ENCODE data around the gene TTC16. TPM values are rescaled to one million over a fixed set of nuclear protein-coding genes. Genes with fewer than 3 reads are reported as not detected.

TTC16 gene
- total and polyA plus RNA-seq, 2 donors (not counting 1 experiment from before 2014, with no cell fraction given) = under 0.01 TPM; not detected in 1

DNA sequence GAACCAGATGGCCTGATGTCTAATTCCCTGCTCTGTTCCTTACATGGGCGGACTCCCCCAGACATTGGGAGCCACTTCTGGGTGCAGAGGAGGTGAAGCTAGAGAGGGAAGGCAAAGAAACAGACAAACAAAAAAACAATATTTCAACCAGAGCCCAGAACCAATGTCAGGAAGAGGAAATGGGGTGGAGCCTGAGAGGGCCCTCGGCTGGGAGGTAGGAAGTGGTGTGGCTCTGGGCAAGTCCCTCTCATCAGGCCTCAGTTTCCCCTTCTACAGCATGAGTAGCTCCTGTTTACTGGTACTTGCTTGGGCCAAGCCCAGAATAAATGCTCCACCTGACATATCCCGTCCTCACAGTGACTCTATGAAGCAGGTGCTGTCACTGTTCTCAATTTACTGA, 51.5 kb downstream of the TTC16 start:
- H3K9ac ChIP-seq (ENCODE audit: insufficient read depth, low read length) = no peak overlapping the region
- no peak overlapping the region for H3K4me2 ChIP-seq (ENCODE audit: extremely low read depth, insufficient read depth, low read length)
- no peak overlapping the region for H2AFZ ChIP-seq (ENCODE audit: low read length)

DNA sequence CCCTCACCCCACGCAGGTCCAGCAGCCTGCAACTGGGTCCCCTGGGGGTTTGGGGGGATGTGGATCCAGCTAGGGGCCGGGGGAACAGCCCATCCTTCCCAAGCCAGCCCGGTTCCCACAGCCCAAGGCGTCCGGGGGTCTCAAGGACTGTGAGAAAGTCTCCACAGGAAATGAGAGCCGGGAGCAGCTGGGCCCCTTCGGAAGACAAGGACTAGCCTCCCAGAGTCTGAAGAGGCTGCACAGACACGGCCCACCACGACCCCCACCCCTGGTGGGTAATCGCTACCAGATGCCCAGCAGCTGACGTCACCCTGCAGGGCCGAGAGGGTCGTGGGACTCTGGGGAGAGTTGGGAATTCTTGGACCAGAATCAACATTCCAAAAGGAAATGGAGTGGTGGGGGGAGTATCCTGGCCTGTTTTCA, 52.0 kb downstream of the TTC16 start:
- peak in 1 of 2 donors; percentile 45 for DNase-seq (ENCODE audit: low read depth in 2 of 2)
- H3K79me2 ChIP-seq (ENCODE audit: control insufficient read depth, insufficient read depth, low read length) = no peaks in the 10 kb centered on the region
- H4K20me1 ChIP-seq (ENCODE audit: control insufficient read depth, extremely low read depth, insufficient read depth, low read length) = no peaks in the 10 kb centered on the region
- H3K4me2 ChIP-seq (ENCODE audit: extremely low read depth, insufficient read depth, low read length) = no peak overlapping the region
- peak overlapping the region; percentile 44 for H3K9ac ChIP-seq (ENCODE audit: insufficient read depth, low read length)
- H3K9me3 ChIP-seq (ENCODE audit: control insufficient read depth, insufficient read depth, low read depth, low read length) = no peaks in the 10 kb centered on the region
- peaks cover 12% of the 10 kb centered on the region for H3K4me1 ChIP-seq (ENCODE audit: control insufficient read depth, extremely low read depth, insufficient read depth, low read length)
- no peaks in the 10 kb centered on the region for H3K36me3 ChIP-seq (ENCODE audit: control insufficient read depth, insufficient read depth, low read length)
- H3K27ac ChIP-seq (ENCODE audit: insufficient read depth, low read length) = peak overlapping the region; percentile 41
- no peak for TF ChIP-seq EZH2 (IDR thresholded peaks at IDR 0.05; ENCODE audit: low read length, missing control alignments)
- TF ChIP-seq, protein P1, sequence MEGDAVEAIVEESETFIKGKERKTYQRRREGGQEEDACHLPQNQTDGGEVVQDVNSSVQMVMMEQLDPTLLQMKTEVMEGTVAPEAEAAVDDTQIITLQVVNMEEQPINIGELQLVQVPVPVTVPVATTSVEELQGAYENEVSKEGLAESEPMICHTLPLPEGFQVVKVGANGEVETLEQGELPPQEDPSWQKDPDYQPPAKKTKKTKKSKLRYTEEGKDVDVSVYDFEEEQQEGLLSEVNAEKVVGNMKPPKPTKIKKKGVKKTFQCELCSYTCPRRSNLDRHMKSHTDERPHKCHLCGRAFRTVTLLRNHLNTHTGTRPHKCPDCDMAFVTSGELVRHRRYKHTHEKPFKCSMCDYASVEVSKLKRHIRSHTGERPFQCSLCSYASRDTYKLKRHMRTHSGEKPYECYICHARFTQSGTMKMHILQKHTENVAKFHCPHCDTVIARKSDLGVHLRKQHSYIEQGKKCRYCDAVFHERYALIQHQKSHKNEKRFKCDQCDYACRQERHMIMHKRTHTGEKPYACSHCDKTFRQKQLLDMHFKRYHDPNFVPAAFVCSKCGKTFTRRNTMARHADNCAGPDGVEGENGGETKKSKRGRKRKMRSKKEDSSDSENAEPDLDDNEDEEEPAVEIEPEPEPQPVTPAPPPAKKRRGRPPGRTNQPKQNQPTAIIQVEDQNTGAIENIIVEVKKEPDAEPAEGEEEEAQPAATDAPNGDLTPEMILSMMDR (conservative IDR thresholded peaks at IDR 0.05 in 1 of 2, IDR thresholded peaks at IDR 0.05 in 1 of 2; ENCODE audit: low read depth in 1 of 2, low read length in 2 of 2) = no peak
- no peak overlapping the region for H3K4me3 ChIP-seq (replicated peaks in 1 of 4; ENCODE audit: control extremely low read depth in 1 of 4, insufficient read depth in 1 of 4, low read depth in 3 of 4, low read length in 4 of 4)
- H2AFZ ChIP-seq (ENCODE audit: low read length) = no peak overlapping the region
- peaks cover 6% of the 10 kb centered on the region for H3K27me3 ChIP-seq (ENCODE audit: control insufficient read depth, insufficient read depth, low read length)

More for the DNA sequence above, 51.5 kb downstream of the TTC16 start:
- peaks cover 12% of the 10 kb centered on the region for H3K4me1 ChIP-seq (ENCODE audit: control insufficient read depth, extremely low read depth, insufficient read depth, low read length)
- H3K27me3 ChIP-seq (ENCODE audit: control insufficient read depth, insufficient read depth, low read length) = peaks cover 8% of the 10 kb centered on the region
- no peak for DNase-seq (ENCODE audit: low read depth in 2 of 2)
- peak overlapping the region; percentile 11 for H3K27ac ChIP-seq (ENCODE audit: insufficient read depth, low read length)
- H3K79me2 ChIP-seq (ENCODE audit: control insufficient read depth, insufficient read depth, low read length) = no peaks in the 10 kb centered on the region
- no peaks in the 10 kb centered on the region for H4K20me1 ChIP-seq (ENCODE audit: control insufficient read depth, extremely low read depth, insufficient read depth, low read length)
- TF ChIP-seq, protein P1 (conservative IDR thresholded peaks at IDR 0.05 in 1 of 2, IDR thresholded peaks at IDR 0.05 in 1 of 2; ENCODE audit: low read depth in 1 of 2, low read length in 2 of 2) = no peak
- TF ChIP-seq EZH2 (IDR thresholded peaks at IDR 0.05; ENCODE audit: low read length, missing control alignments) = no peak
- no peaks in the 10 kb centered on the region for H3K36me3 ChIP-seq (ENCODE audit: control insufficient read depth, insufficient read depth, low read length)
- no peaks in the 10 kb centered on the region for H3K9me3 ChIP-seq (ENCODE audit: control insufficient read depth, insufficient read depth, low read depth, low read length)
- no peak overlapping the region for H3K4me3 ChIP-seq (replicated peaks in 1 of 4; ENCODE audit: control extremely low read depth in 1 of 4, insufficient read depth in 1 of 4, low read depth in 3 of 4, low read length in 4 of 4)

DNA sequence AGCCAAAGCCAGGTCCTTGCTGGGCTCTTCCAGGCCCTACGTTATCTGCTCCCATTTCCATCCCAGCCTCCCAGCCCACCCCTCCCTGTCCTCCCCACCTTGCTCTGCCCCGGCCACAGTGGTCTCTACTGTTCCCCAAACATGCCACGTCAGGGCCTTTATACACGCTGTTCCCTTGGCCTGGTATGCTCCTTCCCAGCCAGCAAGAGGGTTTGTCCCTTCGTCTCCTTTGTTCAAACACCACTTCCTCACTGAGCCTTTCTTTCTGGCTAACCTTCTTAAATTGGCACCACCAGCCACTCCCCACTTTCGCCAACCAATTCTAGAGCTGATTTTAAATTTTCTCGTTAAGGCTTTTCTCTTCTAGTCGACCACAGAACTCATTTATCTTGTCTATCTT, 52.8 kb downstream of the TTC16 start:
- H3K4me1 ChIP-seq (ENCODE audit: control insufficient read depth, extremely low read depth, insufficient read depth, low read length) = peaks cover 12% of the 10 kb centered on the region
- H3K9ac ChIP-seq (ENCODE audit: insufficient read depth, low read length) = no peak overlapping the region
- H3K27me3 ChIP-seq (ENCODE audit: control insufficient read depth, insufficient read depth, low read length) = peaks cover 2% of the 10 kb centered on the region
- no peaks in the 10 kb centered on the region for H4K20me1 ChIP-seq (ENCODE audit: control insufficient read depth, extremely low read depth, insufficient read depth, low read length)
- no peak for DNase-seq (ENCODE audit: low read depth in 2 of 2)
- H3K79me2 ChIP-seq (ENCODE audit: control insufficient read depth, insufficient read depth, low read length) = no peaks in the 10 kb centered on the region
- H2AFZ ChIP-seq (ENCODE audit: low read length) = no peak overlapping the region
- no peaks in the 10 kb centered on the region for H3K36me3 ChIP-seq (ENCODE audit: control insufficient read depth, insufficient read depth, low read length)
- H3K9me3 ChIP-seq (ENCODE audit: control insufficient read depth, insufficient read depth, low read depth, low read length) = no peaks in the 10 kb centered on the region
- H3K27ac ChIP-seq (ENCODE audit: insufficient read depth, low read length) = no peak overlapping the region
- no peak overlapping the region for H3K4me2 ChIP-seq (ENCODE audit: extremely low read depth, insufficient read depth, low read length)
- TF ChIP-seq, protein P1 (conservative IDR thresholded peaks at IDR 0.05 in 1 of 2, IDR thresholded peaks at IDR 0.05 in 1 of 2; ENCODE audit: low read depth in 1 of 2, low read length in 2 of 2) = no peak
- TF ChIP-seq EZH2 (IDR thresholded peaks at IDR 0.05; ENCODE audit: low read length, missing control alignments) = no peak
- H3K4me3 ChIP-seq (replicated peaks in 1 of 4; ENCODE audit: control extremely low read depth in 1 of 4, insufficient read depth in 1 of 4, low read depth in 3 of 4, low read length in 4 of 4) = no peak overlapping the region

All from fibroblast of lung (primary cell).